GDM1 (cell line): ENCODE data around the gene FNDC3B.
A peak's percentile ranks its signal among the peaks of the same experiment; 100 is the strongest.

Experiments used
- DNase-seq: peaks from one replicate; lab custom pipeline; 2025; lab: John Stamatoyannopoulos, UW

FNDC3B gene

DNA sequence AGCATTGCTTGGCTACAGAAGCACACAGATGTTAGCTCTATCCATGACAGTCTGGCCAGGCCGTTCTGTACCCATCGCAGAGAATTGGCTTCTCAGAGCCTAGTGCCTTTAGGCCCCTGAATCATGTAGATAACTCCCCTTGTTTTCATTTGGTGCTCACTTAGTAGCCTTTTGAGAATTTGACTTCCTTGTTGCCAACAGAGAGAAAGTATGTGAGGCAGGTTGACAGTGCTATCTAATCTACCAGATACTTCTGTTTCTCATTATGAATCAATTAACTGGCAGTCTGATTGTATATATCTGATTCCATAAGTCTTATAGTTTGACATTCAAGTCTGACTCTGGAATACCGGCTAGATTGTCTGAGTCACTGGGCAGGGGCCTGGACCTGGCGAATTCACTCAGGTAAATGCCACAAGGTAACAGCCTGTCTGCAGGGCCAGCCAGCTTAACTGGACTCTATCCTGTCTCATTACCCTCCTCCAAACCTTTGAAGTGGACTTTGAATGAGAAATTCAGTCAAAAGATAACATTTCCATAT, 248.6 kb downstream of the FNDC3B start:
- no peak for DNase-seq

DNA sequence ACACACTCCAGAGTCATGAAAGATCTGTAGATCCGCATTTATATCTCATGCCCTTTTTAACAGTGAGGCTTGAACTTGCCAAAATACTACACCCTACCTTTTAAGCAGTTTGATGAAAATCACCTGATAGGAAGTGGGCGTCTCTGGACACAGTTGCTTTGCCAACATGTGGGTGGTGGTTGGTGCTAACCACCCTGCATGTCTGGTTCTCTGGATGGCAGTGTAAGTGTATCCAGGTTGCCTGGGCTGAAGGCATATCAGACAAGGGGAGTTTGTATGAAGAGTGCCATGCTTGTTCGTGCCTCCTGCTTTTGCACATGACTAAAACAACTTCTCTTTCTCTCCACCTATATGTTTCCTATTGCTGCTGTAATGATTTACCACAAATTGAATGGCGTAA, 249.3 kb downstream of the FNDC3B start:
- no peak for DNase-seq

DNA sequence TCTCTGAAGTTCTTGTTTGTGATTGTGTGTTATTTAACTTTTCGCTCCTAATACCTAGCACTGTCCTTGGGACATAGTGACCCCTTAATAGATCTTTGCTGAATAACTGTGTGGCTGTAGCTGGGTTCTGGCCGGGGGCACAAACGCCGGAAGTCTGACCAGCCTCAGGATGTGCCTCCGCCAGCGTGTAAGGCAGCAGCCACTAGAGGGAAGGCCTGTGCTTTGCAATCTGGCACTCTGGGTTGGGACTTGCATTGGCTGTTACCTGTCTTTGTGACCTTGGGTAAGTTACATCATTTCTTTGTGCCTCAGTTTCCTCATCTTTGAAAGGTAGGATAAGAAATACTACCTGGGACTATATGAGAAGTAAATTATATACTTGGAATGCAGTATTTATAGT, 250.2 kb downstream of the FNDC3B start:
- DNase-seq = no peak

DNA sequence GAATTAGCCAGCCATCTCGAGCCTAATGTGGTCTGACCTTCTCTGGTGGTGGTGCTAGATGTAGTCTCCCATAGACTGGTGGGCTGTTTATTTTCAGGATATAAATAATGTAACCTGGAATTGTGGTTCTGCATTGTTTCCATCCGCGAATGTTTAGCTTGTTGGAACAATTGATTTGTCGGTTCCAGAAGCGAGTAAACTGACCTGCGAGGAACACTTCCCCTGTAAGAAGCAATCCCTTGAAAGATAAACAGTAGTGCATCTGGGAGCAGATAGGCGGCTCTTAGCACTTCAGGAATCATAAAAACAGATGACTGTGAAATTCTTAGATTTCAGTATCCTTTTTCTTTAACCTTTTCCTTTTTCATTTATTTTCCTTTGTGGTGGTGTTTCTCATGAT, 251.1 kb downstream of the FNDC3B start:
- no peak for DNase-seq

DNA sequence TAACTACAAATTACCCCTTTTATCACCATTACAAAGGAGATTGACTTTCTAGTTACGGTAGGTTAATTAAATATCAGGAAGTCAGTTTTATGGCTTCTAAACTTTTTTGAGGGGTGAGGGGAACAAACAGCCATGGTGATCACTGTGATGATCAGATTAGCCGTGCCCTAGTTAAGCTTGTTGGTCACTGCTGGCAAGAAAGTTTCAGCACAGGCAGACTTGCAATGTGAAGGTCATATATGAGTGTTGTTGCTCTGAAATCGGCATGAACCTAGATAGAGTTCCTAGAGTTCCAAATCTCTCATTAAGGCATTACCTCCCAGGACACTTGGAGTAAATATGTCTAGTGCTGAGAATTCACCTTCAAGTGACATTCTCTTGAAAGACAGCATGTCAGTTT, 252.3 kb downstream of the FNDC3B start:
- DNase-seq = no peak

DNA sequence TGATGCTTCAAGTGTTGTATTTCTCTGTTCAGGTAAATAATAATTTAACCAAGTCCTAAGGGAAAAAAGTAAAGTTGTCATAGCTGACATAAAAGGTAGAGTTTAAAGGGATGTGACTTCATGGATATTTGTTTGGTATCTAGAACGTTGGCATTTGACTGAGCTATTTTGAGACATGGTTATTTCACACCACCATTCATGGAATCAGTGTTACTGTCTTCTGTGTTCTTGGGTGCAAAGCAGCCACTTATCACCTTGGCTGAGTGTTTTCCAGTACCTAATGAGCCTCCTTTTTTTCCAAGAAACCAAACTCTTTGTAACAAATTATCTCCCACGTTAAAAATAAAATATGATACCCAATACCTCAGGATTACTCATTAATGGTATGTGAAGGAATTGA, 253.0 kb downstream of the FNDC3B start:
- no peak for DNase-seq

DNA sequence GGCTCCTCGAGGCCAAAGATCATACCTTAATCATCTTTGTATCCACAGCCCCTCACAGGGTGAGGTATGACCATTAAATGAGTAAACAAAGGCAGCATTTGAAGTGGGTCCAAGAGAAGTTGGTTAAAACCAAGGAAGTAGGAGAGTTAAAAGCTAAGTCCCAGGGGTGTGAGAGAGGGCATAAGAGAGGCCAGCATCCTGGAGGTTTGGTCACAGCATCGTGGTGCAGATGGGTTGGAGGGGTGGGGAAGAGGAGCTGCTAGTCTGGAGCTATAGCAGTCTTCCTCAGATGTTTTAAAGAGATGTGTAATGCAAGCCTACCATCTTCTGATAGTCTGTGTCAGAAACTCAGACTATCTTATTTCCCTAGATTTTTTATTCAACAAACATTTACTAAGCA, 253.7 kb downstream of the FNDC3B start:
- no peak for DNase-seq

DNA sequence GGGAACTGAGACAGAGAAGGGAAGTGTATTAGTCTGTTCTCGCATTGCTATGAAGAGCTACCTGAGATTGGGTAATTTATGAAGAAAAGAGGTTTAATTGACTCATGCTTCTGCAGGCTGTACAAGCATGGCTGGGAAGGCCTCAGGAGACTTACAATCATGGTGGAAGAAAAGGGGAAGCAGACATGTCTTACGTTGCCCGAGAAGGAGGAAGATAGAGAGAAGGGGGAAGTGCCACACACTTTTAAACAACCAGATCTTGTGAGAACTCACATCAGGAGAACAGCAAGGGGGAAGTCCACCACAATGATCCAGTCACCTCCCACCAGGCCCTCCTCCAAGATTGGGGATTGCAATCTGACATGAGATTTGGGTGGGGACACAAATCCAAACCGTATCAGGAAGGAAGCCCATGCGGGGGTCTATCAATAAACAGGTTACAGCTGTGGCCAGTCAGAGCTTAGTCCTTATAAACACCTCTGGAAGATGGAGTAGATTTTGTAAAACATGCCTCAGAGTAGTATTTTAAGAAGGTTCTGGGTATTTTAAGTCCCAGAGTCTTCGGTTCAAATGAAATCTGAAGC, 254.9 kb downstream of the FNDC3B start:
- peak; percentile 40 for DNase-seq

DNA sequence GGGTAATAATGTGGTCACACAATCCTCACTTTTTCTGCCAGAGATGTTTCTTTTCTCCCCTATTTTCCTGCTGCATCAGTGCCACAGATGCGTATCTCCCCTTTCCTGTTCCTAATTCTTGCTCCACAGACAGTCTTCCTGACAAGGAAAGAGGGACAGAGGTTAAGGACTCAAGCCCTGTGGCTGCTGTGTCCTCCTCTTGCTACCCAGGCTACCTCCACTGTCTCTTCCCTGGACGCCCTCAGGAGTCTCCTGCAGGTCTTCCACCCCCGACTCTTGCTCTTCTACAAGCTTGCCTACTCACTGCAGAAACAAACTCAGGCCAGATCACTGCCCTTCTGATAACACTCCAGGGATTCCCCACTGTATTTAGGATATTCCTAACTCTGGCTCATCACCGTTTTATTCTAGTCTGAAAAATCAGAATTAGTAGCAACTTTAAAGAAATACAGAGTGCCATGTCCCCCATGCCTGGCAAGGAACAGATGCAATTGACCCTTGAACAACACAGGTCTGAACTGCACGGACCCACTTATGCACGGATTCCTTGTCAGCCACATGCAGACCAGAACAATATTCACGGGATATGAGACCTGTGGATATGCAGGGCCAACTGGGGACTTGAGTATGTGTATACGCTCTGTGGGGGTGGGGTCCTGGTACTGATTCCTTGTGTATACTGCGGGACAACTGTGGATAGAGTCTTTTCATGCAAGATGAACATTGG, 257.0 kb downstream of the FNDC3B start:
- DNase-seq = no peak

DNA sequence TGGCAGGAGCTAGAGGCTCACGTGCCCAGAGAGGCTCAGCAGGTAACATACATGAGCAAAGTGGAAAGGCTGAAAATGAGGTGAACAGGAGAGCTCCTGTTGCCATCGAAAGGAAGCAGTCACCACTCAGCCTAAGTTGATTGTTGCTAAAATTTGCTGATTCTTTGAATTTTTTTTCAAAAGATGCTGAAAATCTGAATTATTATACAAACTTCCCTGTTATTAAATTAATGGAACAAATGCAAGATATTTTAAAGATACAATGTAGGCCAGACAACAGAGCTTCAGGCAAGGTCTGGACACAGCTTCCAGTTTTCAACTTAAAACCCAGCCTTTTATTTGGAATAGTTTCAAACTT, 257.6 kb downstream of the FNDC3B start:
- DNase-seq = no peak

DNA sequence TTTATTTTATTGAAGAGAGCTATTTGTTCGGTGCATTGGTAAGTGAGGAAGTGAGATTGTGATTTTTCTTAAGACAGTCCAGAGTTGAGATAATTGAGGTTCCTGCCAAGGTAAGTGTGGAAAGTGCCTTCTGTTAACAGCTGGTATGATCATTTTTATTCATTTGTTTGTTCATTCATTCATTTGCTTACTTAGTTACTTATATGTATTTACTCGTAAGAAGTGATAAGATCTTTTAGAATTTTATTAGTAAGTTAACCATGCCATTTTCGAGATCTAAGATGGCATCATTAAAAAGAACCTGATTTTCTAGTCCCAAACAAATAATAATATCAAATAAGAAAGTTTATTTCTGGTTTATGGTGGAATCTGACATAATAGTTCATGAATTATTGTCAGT, 258.9 kb downstream of the FNDC3B start:
- DNase-seq = no peak

DNA sequence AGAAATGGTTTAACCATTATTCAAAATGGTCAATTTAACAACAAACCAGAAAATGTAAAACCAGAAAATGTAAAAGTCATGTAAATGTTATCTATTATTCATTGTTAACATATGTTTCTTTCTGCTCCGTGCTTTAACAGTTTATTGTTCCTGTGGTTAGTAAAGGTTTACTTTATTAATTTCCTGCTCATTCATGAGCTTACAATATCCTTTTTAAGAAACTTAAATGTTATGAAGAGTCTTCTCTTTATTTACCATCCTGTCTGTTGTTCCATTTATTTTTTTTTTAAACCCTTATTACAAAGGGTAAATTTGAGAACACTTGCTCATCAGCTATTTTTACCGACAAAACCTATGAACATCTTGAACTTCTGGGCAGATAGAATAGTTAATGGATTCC, 260.8 kb downstream of the FNDC3B start:
- DNase-seq = no peak

DNA sequence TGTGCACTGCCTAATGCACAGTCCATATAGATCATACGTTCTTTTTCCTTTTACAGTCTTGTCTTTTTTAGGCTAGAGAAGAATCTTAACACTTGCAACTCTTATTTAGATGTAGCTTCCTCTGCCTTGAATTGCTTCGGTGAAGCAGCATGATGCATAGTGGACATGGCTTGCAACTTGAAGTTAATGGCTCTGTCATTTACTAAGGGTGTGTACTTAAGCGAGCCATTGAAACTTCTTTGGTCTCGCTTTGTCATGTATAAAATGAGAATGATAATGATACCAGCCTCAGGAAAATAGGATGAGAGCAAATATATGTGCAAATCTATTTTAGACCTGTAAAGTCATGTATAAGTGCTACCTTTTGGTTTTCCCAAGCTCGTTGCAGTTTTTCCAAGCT, 261.5 kb downstream of the FNDC3B start:
- no peak for DNase-seq

DNA sequence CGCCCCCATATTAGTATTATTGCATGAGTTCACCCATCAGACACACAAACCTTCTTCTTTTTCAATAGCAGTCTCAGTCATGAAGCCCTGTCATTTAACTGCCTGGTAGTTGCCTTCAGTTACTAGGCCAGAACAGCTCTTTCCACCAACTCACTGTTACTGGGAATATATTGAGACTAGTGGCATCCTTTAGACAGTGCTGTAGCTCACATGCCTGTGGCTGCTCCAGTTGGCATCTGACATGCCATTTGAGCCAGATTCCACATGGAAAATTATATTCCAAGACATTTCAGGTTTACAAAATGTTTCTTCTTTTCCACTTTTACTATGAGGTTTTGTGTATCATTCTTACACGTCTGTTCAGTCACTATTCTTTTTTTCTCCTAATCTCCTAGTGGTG, 262.8 kb downstream of the FNDC3B start:
- DNase-seq = no peak

DNA sequence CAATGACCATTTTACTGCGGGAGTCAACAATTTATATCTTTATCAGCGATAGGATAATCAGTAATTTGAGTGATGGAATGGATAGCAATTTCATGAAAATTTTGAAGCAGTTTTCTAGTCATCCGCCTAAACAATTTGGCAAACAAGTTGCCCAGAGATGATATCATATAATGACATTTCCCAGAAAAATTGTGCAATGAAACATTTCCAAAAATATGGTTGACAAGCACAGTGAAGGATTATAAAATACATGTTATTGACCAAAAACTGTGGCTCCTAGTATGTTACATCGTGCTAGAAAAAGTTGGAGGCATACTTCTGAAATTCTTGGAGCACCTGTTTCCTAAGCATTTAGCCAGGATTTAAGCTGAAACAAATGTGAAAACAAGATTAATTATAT, 263.8 kb downstream of the FNDC3B start:
- DNase-seq = no peak

DNA sequence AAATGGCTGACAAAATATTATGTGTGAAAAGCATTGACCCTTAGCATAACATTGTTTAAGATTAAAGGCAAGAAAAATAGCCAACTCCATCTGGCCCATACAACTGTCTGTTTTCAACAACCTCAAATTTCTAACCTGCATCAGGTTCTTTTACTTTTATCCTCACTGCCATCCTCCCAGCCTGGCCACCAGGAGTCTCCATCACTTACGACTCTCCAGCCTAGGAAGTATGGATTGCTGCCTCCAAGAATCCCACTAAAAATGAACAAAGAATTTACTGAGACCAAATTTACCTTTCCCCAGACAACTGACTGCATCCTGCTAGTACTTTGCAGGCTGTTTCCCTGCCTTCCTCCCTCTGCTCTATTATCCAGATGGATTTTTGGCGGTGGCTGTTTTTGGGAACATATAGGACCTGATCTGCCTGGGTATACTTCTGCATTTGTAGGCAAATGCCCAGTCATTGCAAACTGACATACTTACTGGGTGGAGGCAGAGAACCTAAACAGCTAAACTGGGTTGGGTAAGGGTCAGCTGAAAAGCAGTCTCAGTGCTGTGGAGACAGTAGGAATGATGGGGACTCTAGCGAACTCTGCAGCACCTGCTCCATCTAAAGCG, 264.7 kb downstream of the FNDC3B start:
- no peak for DNase-seq

DNA sequence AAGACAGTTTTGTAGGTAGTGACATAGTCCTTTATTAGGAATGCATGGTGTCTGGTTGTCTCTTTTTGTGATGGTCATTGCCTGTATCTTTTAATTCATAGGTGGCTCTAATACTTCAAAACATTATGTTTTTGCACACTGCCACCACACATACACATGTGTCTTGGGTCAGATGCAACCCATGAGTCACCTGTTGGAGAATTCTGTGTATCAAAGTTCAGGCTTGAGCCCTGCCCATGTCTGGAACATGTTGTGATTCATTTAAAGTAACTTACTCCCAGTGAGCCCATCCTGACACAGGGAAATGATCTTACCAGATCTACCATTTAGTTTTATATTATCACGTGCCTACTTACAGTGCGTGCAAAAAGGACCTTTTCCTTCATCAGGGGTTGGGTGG, 266.2 kb downstream of the FNDC3B start:
- no peak for DNase-seq

DNA sequence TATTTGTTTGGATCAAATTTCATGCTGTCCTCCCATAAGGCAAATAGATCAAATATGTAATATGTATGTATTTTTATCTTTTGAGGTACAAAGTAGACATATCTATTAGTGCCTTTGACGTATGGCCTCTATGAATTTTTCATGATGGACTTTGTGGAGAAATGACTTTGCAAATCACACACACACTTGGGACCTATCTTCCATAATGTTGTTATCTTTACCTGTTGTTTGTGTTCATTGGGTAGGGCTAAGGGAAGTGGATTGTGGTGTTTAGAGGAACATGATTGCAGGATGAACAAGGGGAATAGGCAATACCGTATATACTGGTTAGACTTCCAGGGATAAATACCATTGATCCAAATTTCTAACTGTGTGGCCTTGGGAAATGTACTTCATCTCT, 266.6 kb downstream of the FNDC3B start:
- no peak for DNase-seq

DNA sequence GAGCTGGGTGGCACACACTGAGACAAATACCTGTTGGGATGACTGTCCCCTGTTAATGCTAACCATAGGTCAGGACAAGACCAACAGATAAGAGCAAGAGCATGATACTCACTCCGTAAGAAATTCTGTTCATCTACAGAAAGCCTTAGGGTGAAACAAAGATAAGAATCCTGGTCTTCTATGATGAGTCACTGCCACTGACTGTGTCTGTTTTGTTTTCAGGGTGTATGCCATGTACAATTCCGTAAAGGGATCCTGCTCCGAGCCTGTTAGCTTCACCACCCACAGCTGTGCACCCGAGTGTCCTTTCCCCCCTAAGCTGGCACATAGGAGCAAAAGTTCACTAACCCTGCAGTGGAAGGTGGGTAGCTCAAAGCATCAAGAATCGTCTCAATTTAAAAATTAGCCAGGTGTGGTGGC, 267.8 kb downstream of the FNDC3B start:
- DNase-seq = no peak

DNA sequence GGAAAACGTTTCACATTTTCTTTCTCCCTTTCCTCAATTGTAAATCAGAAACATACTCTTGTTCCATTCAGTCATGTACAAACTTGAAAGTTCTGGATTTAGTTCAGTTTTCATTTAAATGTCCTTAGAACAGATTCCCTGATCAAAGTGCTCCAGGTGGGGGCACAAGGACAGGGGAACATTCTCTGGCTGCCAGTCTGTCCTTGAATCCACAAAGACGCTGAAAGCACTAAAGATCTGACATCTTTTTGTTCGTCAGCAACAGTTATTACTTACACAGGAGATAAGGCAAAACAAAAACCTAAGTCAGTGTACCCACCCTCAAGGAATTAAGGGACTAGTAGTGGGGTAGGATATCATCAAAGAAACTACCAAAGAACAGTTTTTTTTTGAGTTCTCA, 269.7 kb downstream of the FNDC3B start:
- DNase-seq = no peak

DNA sequence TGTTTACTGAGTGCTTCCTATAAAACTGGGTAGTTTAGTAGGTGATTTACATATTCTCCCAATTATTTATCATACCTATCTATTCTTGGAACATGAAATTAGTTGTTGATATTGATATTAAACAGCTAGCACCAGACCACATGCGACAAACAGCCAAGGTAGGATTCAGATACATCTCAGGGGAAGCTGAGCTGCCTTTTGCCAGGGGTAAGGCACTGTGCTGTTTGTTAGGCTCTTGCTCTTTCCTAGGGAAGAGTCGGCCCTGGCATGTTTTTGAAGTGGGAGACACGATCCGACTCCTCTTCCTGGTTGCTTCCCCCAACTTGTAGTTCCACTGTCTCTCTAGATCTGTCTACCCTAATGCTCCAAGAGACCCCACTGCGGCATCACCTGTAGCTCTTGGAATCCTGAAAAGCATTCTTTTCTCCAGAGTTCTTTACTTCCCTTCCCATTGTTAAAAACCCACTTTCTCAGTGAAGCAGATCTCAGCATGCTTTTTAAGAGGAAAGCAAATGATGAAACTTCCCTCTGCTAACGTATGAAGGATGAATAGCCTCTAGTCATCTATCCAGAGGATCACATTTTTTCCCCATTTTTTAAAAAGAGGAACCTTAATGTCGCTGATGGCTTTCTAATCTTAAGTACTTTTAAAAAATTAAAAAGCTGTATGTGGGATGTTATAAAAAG, 270.5 kb downstream of the FNDC3B start:
- DNase-seq = no peak

DNA sequence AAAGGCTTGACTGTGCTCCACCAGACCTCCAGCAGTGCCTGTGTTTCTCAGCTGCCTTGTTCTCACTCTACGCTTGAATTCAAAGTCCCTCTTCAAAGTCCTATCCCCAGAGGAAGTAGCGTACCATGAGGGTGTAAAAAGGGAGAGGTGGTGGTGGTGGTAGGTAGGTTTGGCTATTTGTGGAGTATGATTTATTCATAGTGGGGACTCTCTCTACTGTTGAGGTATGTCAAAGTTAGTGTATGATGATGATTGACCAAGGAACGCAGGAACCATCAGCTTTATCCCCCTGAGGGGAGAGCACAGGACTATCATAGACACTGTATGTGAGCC, 271.0 kb downstream of the FNDC3B start:
- DNase-seq = no peak

DNA sequence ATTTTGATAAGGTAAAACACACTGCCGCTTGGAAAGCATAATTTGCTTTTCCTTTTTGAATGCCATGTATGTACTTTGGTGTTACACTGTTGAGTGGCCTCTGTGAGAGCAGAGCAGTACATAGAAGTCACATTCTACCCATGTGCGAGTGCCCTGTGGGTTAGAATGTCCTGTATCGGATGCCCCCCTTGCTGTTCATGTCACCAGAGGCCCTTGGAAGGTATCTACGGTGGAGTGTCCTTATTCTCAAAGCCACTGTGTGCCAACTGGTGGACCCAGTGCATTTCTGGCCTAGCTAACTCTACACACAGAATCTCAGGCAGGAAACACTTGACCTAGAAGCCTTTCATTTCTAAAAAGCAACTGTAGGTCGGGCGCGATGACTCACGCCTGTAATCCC, 271.8 kb downstream of the FNDC3B start:
- DNase-seq = no peak
